Upper lobe of right lung (tissue), 1 donor: ENCODE measurements around the gene PCAT6. TPM values are rescaled to one million over a fixed set of nuclear protein-coding genes. Genes with fewer than 3 reads are reported as not detected.
A peak's percentile ranks its signal among the peaks of the same experiment; 100 is the strongest.
"Not testable (repeated sequence)": the region's sequence is repeated elsewhere in the genome, so short reads cannot be mapped to it uniquely, and the experiment has no call there.

ENCODE experiments used
- ATAC-seq: fragments of 200-7000 bp; cut with Tn5 transposase; one replicate; pipeline ENCODE4 v1.9.1; 2020; ENCODE audit warnings: mild to moderate bottlenecking, moderate library complexity
- DNase-seq: peaks from one replicate; pipeline ENCODE4 v3.0.0-alpha.2; 2020
- H3K27ac ChIP-seq: fragments of 200-600 bp; one replicate; pipeline ENCODE4 v1.8.0; 2022
- H3K27me3 ChIP-seq: fragments of 200-600 bp; one replicate; pipeline ENCODE4 v1.8.0; 2022; ENCODE audit warnings: mild to moderate bottlenecking
- H3K36me3 ChIP-seq: fragments of 200-600 bp; one replicate; pipeline ENCODE4 v1.8.0; 2022
- H3K4me1 ChIP-seq: fragments of 200-600 bp; one replicate; pipeline ENCODE4 v1.8.0; 2022
- H3K4me3 ChIP-seq: fragments of 200-600 bp; one replicate; pipeline ENCODE4 v1.8.0; 2022; ENCODE audit warnings: mild to moderate bottlenecking
- H3K9me3 ChIP-seq: fragments of 200-600 bp; one replicate; pipeline ENCODE4 v1.8.0; 2022
- CTCF ChIP-seq: fragments of 200-600 bp; IDR thresholded peaks from one replicate; pipeline ENCODE4 v1.8.0; 2022; ENCODE audit warnings: antibody characterized with exemption
- intact Hi-C: fragments of 100-400 bp; cut with DNase I; formaldehyde crosslinking; loops from one replicate; pipeline ENCODE4 v1.11.0; 2022
- total RNA-seq: library from RNA; stranded (reverse); fragmentation: NEBNext Ultra II Directional; extraction: Animal tissue kit (Norgen Biotek cat#: 25700); gene quantifications from one replicate; pipeline ENCODE4 v1.2.1, GENCODE V29; 2021
- donor health status: DM: no; HTN: yes; CAD: no; lungs with severe emphysema.

PCAT6 gene
- total RNA-seq, 1 donor from 2014 or later: 0.81 TPM

GRCh38 chr1:202786804-202787203 lies 23.9 kb upstream of the PCAT6 start:
- no peak for TF ChIP-seq CTCF
- H3K4me1 ChIP-seq: no peaks in the 10 kb centered on the region
- no peaks in the 10 kb centered on the region for H3K36me3 ChIP-seq
- DNase-seq (no peak), ATAC-seq (no peak)
- no peak overlapping the region for H3K27ac ChIP-seq
- H3K27me3 ChIP-seq: no peaks in the 10 kb centered on the region
- intact Hi-C loops: no loop called here
- no peak overlapping the region for H3K4me3 ChIP-seq
- H3K9me3 ChIP-seq: no peaks in the 10 kb centered on the region

- no peak for DNase-seq
- no peaks in the 10 kb centered on the region for H3K27me3 ChIP-seq
- H3K36me3 ChIP-seq: no peaks in the 10 kb centered on the region
- H3K4me3 ChIP-seq: no peak overlapping the region
- no peak for TF ChIP-seq CTCF
- H3K9me3 ChIP-seq: no peaks in the 10 kb centered on the region
- no peak for ATAC-seq
- H3K4me1 ChIP-seq: no peaks in the 10 kb centered on the region
- no peak overlapping the region for H3K27ac ChIP-seq
- intact Hi-C loops: no loop called here
Observed at GRCh38 chr1:202788800-202789199, 22.0 kb upstream of the PCAT6 start.

GRCh38 chr1:202791077-202791747 lies 19.5 kb upstream of the PCAT6 start:
- Histone ChIP-seq H3K4me3 (no peak overlapping the region), H3K27me3 (no peaks in the 10 kb centered on the region), H3K9me3 (no peaks in the 10 kb centered on the region), H3K27ac (no peak overlapping the region), H3K4me1 (no peaks in the 10 kb centered on the region), H3K36me3 (no peaks in the 10 kb centered on the region)
- ATAC-seq (no peak), DNase-seq (no peak)
- intact Hi-C loops: no loop called here
- no peak for TF ChIP-seq CTCF

- H3K4me3 ChIP-seq: no peak overlapping the region
- intact Hi-C loops: no loop called here
- no peaks in the 10 kb centered on the region for H3K36me3 ChIP-seq
- no peaks in the 10 kb centered on the region for H3K4me1 ChIP-seq
- no peak overlapping the region for H3K27ac ChIP-seq
- no peak for TF ChIP-seq CTCF
- DNase-seq (no peak), ATAC-seq (no peak)
- H3K9me3 ChIP-seq: no peaks in the 10 kb centered on the region
- no peaks in the 10 kb centered on the region for H3K27me3 ChIP-seq
Observed at GRCh38 chr1:202794051-202794740, 16.6 kb upstream of the PCAT6 start.

- H3K27ac ChIP-seq, ATAC-seq, H3K27me3 ChIP-seq, intact Hi-C loops, H3K9me3 ChIP-seq, H3K4me1 ChIP-seq, H3K36me3 ChIP-seq, DNase-seq, H3K4me3 ChIP-seq: not testable (repeated sequence)
Observed at GRCh38 chr1:202794931-202795330, 15.8 kb upstream of the PCAT6 start.

GRCh38 chr1:202796670-202797069 lies 14.1 kb upstream of the PCAT6 start:
- no peak for TF ChIP-seq CTCF
- peak; percentile 9 for ATAC-seq
- H3K4me1 ChIP-seq: no peaks in the 10 kb centered on the region

More at GRCh38 chr1:202796670-202797069, 14.1 kb upstream of the PCAT6 start:
- H3K4me3 ChIP-seq: no peak overlapping the region
- no peak overlapping the region for H3K27ac ChIP-seq
- no peaks in the 10 kb centered on the region for H3K36me3 ChIP-seq
- no peaks in the 10 kb centered on the region for H3K27me3 ChIP-seq
- no peak for DNase-seq
- intact Hi-C loops: no loop called here
- H3K9me3 ChIP-seq: no peaks in the 10 kb centered on the region
